MCF 10A (cell line): Measurements from ENCODE around the gene SDF2. TPM values are rescaled to one million over a fixed set of nuclear protein-coding genes. Genes with fewer than 3 reads are reported as not detected.

Experiments
- Bru-seq: library from RNA; stranded (reverse); fragments of 400-500 nt; gene quantifications from one replicate; lab custom pipeline; 2021; lab: Mats Ljungman, UMichigan
- BruChase-seq, 2 experiments: library from RNA; stranded (reverse); fragments of 400-500 nt; gene quantifications; one replicate each; lab custom pipeline; 2021; lab: Mats Ljungman, UMichigan
- BruUV-seq: library from RNA; stranded (reverse); fragments of 400-500 nt; replicated peaks from 2 replicates; lab custom pipeline; 2021; lab: Mats Ljungman, UMichigan
- CTCF ChIA-PET: fragments of 300-600 bp; sonication (Branson Sonifier 250); formaldehyde crosslinking; extraction: SDS; loops from one replicate; lab custom pipeline; 2021; ENCODE audit warnings: antibody characterized with exemption, inconsistent platforms; lab: Yijun Ruan, JAX
- POLR2A ChIA-PET: fragments of 300-600, 350-650 bp; sonication (Branson Sonifier 250); formaldehyde crosslinking; extraction: SDS; loops from one replicate; lab custom pipeline; 2020; ENCODE audit warnings: antibody characterized with exemption, inconsistent platforms; lab: Yijun Ruan, JAX
- DNase-seq: peaks from one replicate; pipeline ENCODE4 v3.0.0-alpha.2; 2018; ENCODE audit not compliant: unreplicated experiment
- H3K27ac Mint-ChIP-seq: one replicate; pipeline ENCODE4 v1.8.0; 2022; ENCODE audit warnings: mild to moderate bottlenecking, low read depth, mixed read lengths; ENCODE audit not compliant: unreplicated experiment
- H3K27me3 Mint-ChIP-seq: one replicate; pipeline ENCODE4 v1.8.0; 2022; ENCODE audit warnings: mixed read lengths; ENCODE audit not compliant: insufficient read depth, unreplicated experiment
- H3K36me3 Mint-ChIP-seq: one replicate; pipeline ENCODE4 v1.8.0; 2022; ENCODE audit warnings: mild to moderate bottlenecking, moderate library complexity, mixed read lengths; ENCODE audit not compliant: insufficient read depth, unreplicated experiment
- H3K4me1 Mint-ChIP-seq: one replicate; pipeline ENCODE4 v1.8.0; 2022; ENCODE audit warnings: mixed read lengths; ENCODE audit not compliant: insufficient read depth, unreplicated experiment
- H3K4me3 Mint-ChIP-seq: one replicate; pipeline ENCODE4 v1.8.0; 2022; ENCODE audit warnings: mild to moderate bottlenecking, moderate library complexity, mixed read lengths; ENCODE audit not compliant: unreplicated experiment
- H3K9me3 Mint-ChIP-seq: one replicate; pipeline ENCODE4 v1.8.0; 2022; ENCODE audit warnings: mixed read lengths; ENCODE audit not compliant: unreplicated experiment
- CTCF ChIP-seq: fragments of 200-600 bp; IDR thresholded peaks from one replicate; pipeline ENCODE4 v1.8.0; 2022; ENCODE audit warnings: antibody characterized with exemption, mild to moderate bottlenecking; ENCODE audit not compliant: unreplicated experiment
- intact Hi-C: fragments of 100-400 bp; cut with micrococcal nuclease; formaldehyde crosslinking; loops from 2 replicates; pipeline ENCODE4 v1.14.1; 2022
- long read RNA-seq: library from polyadenylated mRNA; stranded (forward); transcript quantifications from one replicate; pipeline ENCODE4 v2.0.0, GENCODE V29; 2022
- total RNA-seq: library from RNA; stranded (reverse); gene quantifications from 2 replicates; pipeline ENCODE4 v1.2.3, GENCODE V29; 2022

The SDF2 gene
- total RNA-seq, result 31.4 and 31.8 TPM in 2 replicates
- Bru-seq, nascent RNA, result percentile 79 among the genes with signal in this experiment
- BruChase-seq, experiment 1, labeled RNA remaining after a 6-hour chase, result percentile 79 among the genes with signal in this experiment
- BruChase-seq, experiment 2, labeled RNA remaining after a 2-hour chase, result percentile 82 among the genes with signal in this experiment
- long read RNA-seq, transcript SDF2-201 (3 exons, 1,568 nt), result major isoform, 18 of 36 reads
- long read RNA-seq, transcript SDF2-210 (3 exons, 1,025 nt), result minor isoform, 6 of 36 reads
- long read RNA-seq, partial matches to known transcripts, result 1 of 36 reads
- long read RNA-seq, other reads (novel, unspliced or antisense), result 7 of 36 reads

GRCh38 chr17:28661635-28662526 lies at the start of gene SDF2, which contains the start of gene SUPT6H:
Gene SDF2 (minus strand): TSS chr17:28661906. CDS start chr17:28661876, 30 bp downstream.
Gene SUPT6H (plus strand): TSS chr17:28662205. CDS start chr17:28673402, 11,197 bp downstream.
- intact Hi-C loops, result no loop called here
- CTCF ChIA-PET, result interaction anchor here (0.6 to 3.3 kb wide), 6 partner anchors 10 to 70 kb away, joined by 3 to 25 read pairs (median 4); partner anchors contain the start of gene BLTP2
- DNase-seq, result peak; percentile 86
- Mint-ChIP-seq H3K27me3 (no peaks in the 10 kb centered on the region), H3K4me3 (peak within 1 kb of the TSS; percentile 88), H3K9me3 (no peaks in the 10 kb centered on the region), H3K4me1 (peaks cover 46% of the 10 kb centered on the region), H3K36me3 (peaks cover 39% of the 10 kb centered on the region), H3K27ac (peak within 1 kb of the TSS; percentile 96)
- TF ChIP-seq CTCF, result no peak
- TSS peak; percentile 69 for BruUV-seq
- POLR2A ChIA-PET, result interaction anchor here (0.7 to 5.7 kb wide), 28 partner anchors 8 to 690 kb away, joined by 3 to 208 read pairs (median 7); partner anchors contain the start of genes ALDOC, BLTP2, FAM222B and IFT20

DNA sequence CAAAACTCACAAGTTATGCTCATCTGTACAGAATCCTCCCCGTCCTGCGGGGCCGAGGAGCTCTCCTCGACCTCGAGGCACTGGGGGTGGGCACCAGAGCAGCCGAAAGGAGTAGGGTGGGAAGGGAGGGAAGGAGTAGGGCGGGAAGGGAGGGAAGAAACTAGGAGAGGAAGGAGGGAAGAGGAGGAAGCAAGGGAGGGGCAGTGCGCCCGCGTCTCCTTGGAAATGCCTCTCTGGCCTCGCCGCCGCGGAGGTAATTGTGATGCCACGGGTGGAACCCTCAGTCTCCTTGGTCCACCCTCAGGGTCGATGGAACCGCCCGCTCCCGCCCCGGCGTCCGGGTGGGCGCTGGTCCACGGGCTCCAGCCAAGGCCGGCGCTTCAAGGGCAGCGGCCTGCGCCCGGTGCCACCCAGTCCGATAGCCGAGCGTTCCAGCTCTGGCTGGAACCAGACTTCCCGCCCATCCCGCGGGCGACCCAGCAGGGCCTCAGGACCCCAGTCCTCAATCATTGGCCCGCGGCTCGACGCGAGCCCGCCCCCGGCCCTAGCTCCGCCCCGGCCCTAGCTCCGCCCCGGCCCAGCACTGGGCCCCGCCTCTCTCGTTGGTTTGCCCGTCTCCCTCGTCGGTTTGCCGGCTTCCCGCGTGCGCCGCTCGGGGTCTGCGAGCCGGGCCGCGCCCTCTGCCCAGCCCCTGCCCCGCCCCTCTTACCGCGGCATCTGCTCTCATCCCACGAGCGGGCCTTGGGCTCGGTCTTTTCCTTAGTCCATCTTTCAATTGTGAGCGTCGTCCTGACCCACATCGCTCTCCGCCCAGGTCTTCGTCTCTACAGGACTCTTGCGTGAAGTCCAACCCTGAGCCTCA lies 49.4 kb upstream of the SDF2 start:
- POLR2A ChIA-PET, result interaction anchor here (0.6 to 2.3 kb wide), 17 partner anchors 9 to 797 kb away, joined by 3 to 41 read pairs (median 4); partner anchors contain the start of genes FAM222B, RPL23A, SDF2 and SUPT6H
- Mint-ChIP-seq H3K9me3 (no peaks in the 10 kb centered on the region), H3K4me1 (peaks cover 28% of the 10 kb centered on the region), H3K27me3 (no peaks in the 10 kb centered on the region), H3K27ac (peak overlapping the region; percentile 72), H3K4me3 (peak overlapping the region; percentile 71), H3K36me3 (peaks cover 37% of the 10 kb centered on the region)
- intact Hi-C loops, result no loop called here
- DNase-seq, result peak; percentile 83
- CTCF ChIA-PET, result interaction anchor here (0.6 to 1.6 kb wide), 2 partner anchors 14 to 28 kb away, joined by 3 to 4 read pairs; no protein-coding TSS in a partner anchor
- no TSS peak for BruUV-seq
- TF ChIP-seq CTCF, result no peak

DNA sequence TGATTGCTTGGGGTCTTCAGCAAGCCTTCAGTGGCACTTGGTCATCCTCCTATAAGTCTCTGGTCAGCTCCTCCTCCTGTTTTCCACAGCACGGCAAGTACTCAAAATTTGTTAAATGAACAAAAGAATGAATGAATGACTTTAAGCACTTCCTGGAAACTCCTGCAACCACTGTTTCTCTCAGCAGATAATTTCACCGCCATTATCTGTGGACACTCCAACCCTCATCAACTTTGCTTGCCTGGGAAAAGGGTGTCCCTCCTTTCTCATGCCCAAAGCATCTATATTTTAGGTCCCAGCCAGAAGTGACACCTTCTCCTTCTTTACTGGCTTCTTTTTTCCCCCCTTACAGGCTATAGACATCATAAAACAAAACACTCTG lies 45.6 kb upstream of the SDF2 start:
- no peak overlapping the region for H3K27ac Mint-ChIP-seq
- intact Hi-C loops, result no loop called here
- H3K27me3 Mint-ChIP-seq, result no peaks in the 10 kb centered on the region
- ChIA-PET POLR2A (interaction anchor here (0.6 to 2.3 kb wide), 4 partner anchors 12 to 106 kb away, joined by 3 to 5 read pairs (median 4); partner anchors contain the start of gene RPL23A), CTCF (interaction anchor here (1.0 to 1.2 kb wide), 2 partner anchors 9 to 410 kb away, joined by 3 to 4 read pairs; no protein-coding TSS in a partner anchor)
- no peak overlapping the region for H3K4me3 Mint-ChIP-seq
- no peak for TF ChIP-seq CTCF
- H3K36me3 Mint-ChIP-seq, result peaks cover 21% of the 10 kb centered on the region
- no TSS peak for BruUV-seq
- peaks cover 7% of the 10 kb centered on the region for H3K4me1 Mint-ChIP-seq
- DNase-seq, result no peak
- no peaks in the 10 kb centered on the region for H3K9me3 Mint-ChIP-seq
